IPS-NIHi11 (cell line): ENCODE data around the gene QSOX1.

Experiments used
- DNase-seq: peaks from one replicate; pipeline ENCODE4 v3.0.0; 2012; ENCODE audit warnings: mixed read lengths, low spot score

QSOX1 gene

GRCh38 chr1:180145446-180145845, 9.2 kb upstream of the QSOX1 start:
- no peak for DNase-seq

GRCh38 chr1:180150982-180151381, 3.7 kb upstream of the QSOX1 start:
- no peak for DNase-seq

GRCh38 chr1:180151508-180151907, 3.2 kb upstream of the QSOX1 start:
- DNase-seq: no peak

- DNase-seq: no peak
Observed at GRCh38 chr1:180152588-180152987, 2.1 kb upstream of the QSOX1 start.

GRCh38 chr1:180153032-180153431, 1.6 kb upstream of the QSOX1 start:
- DNase-seq: no peak

GRCh38 chr1:180154003-180154324, 705 bp upstream of the QSOX1 start:
- no peak for DNase-seq

GRCh38 chr1:180155182-180155682, 563 bp downstream of the QSOX1 start:
- DNase-seq: peak; percentile 47

- DNase-seq: no peak
Observed at GRCh38 chr1:180156201-180156600, 1.5 kb downstream of the QSOX1 start.

- DNase-seq: no peak
Observed at GRCh38 chr1:180156631-180157091, 2.0 kb downstream of the QSOX1 start.

- DNase-seq: no peak
Observed at GRCh38 chr1:180157108-180157507, 2.4 kb downstream of the QSOX1 start.

GRCh38 chr1:180157576-180158057, 2.9 kb downstream of the QSOX1 start:
- no peak for DNase-seq

- no peak for DNase-seq
Observed at GRCh38 chr1:180158149-180159147, 3.8 kb downstream of the QSOX1 start.

GRCh38 chr1:180160357-180160756, 5.7 kb downstream of the QSOX1 start:
- DNase-seq: no peak

- no peak for DNase-seq
Observed at GRCh38 chr1:180163041-180163440, 8.4 kb downstream of the QSOX1 start.

GRCh38 chr1:180165096-180165495, 10.4 kb downstream of the QSOX1 start:
- no peak for DNase-seq

GRCh38 chr1:180165509-180166435, 11.1 kb downstream of the QSOX1 start:
- DNase-seq: no peak

- DNase-seq: no peak
Observed at GRCh38 chr1:180166436-180166800, 11.7 kb downstream of the QSOX1 start.

GRCh38 chr1:180167021-180167701, 12.5 kb downstream of the QSOX1 start:
- DNase-seq: no peak

GRCh38 chr1:180167721-180168467, 13.2 kb downstream of the QSOX1 start:
- DNase-seq: peak; percentile 83

- peak; percentile 85 for DNase-seq
Observed at GRCh38 chr1:180168786-180169639, 14.3 kb downstream of the QSOX1 start.
